ENCODE measurements around the gene KATNAL1.
"Not testable (repeated sequence)": the region's sequence is repeated elsewhere in the genome, so short reads cannot be mapped to it uniquely, and the experiment has no call there.

KATNAL1 gene

DNA sequence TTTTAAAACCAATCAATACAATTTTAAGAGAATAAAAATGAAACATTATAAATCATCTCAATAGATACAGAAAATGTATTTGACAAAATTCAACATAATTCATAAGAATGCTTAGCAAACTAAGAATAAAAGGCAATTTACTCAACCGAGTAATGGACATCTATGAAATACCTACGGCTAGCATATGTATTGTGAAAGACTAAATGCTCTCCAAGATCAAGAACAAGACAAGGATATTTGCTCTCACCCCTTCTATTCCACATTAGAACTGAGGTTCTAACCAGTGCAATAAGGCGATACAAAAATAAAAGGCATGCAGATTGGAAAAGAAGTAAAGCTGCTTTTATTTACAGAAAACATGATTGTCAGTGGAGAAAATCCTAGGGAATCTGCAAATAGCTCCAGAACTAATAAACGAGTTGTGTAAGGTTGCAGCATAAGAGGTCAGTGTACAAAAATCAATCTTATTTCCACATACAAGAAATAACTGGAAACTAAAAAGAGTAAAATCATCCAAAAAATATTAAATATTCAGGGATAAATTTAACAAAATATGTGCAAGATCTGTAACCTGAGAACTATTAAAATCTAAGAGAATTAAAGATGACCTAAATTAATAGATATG lies 16.4 kb downstream of the KATNAL1 start:
- DNase-seq, result no peak

DNA sequence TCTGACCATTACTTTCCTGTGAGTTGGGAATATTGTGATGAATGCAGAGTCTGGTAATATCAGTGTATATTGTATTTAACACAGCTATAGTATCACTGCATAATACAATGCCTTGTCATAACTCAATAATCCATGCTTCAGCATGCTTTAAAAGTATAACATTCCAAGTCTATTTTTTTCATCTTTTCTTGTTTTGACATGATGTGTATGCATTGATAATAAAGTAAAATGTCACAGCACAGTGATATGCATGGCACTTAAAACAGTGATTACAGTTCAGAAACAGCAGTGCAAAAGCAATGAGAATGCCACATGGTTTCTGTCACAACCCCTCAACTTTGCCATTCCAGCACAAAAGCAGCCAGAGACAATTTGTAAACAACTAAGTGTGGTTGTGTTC lies 17.8 kb downstream of the KATNAL1 start:
- no peak for DNase-seq

DNA sequence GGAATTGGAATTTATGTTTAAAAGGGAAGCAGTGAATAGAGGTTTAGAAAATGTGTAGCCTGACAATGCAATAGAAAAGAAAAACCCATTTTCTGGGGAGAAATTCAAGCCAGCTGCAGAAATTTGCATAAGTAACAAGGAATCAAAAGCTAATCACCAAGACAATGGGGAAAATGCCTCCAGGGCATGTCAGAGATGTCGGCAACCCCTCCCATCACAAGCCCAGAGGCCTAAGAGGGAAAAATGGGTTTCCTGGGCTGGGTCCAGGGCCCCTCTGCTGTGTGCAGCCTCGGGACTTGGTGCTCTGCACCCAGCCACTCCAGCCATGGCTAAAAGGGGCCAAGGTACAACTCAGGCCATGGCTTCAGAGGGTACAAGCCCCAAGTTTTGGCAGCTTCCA lies 21.3 kb downstream of the KATNAL1 start:
- DNase-seq, result not testable (repeated sequence)

GRCh38 chr13:30276178-30276577 lies 31.2 kb downstream of the KATNAL1 start:
- DNase-seq, result no peak

GRCh38 chr13:30274083-30274482 lies 33.3 kb downstream of the KATNAL1 start:
- no peak for DNase-seq

DNA sequence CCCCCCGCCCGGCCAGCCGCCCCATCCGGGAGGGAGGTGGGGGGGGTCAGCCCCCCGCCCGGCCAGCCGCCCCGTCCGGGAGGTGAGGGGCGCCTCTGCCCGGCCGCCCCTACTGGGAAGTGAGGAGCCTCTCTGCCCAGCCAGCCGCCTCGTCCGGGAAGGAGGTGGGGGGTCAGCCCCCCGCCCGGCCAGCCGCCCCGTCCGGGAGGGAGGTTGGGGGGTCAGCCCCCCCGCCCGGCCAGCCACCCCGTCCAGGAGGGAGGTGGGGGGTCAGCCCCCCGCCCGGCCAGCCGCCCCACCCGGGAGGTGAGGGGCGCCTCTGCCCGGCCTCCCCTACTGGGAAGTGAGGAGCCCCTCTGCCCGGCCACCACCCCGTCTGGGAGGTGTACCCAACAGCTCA lies 37.3 kb downstream of the KATNAL1 start:
- DNase-seq, result not testable (repeated sequence)

DNA sequence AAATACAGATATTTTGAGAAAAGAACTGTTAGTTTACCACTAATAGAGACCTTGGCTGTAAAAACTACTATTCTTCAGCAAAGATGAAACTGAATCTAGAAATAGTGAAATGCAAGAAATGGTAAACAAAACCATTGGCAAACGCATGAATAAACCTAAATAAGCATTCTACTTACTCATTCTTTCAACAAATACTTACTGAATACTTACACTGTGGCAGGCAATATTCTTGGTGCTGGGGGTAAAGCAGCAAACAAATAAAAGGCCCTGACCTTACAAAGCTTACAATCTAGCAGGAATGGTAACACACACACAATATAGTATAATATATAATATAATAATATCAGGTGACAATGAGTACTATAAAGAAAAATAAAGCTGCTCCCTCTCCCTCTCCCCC lies 38.7 kb downstream of the KATNAL1 start:
- no peak for DNase-seq

DNA sequence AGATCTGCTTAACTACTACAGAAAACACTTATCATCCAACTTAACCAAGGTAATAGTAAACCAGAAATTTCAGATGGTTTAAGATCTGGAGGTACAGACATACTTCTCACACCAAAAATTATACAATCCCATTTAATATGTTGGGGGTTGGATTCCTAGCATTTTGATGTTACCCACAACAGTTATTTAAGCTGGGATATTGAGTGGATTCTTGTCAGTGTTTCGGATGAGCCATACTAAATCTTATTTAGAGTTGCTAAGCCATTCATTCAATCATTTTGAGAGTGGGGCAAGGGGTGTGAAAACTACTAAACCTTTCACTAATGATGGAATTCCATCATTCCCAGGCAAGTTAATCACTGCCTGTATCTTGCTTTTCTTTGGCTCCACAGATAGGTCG lies 40.6 kb downstream of the KATNAL1 start:
- DNase-seq, result no peak

DNA sequence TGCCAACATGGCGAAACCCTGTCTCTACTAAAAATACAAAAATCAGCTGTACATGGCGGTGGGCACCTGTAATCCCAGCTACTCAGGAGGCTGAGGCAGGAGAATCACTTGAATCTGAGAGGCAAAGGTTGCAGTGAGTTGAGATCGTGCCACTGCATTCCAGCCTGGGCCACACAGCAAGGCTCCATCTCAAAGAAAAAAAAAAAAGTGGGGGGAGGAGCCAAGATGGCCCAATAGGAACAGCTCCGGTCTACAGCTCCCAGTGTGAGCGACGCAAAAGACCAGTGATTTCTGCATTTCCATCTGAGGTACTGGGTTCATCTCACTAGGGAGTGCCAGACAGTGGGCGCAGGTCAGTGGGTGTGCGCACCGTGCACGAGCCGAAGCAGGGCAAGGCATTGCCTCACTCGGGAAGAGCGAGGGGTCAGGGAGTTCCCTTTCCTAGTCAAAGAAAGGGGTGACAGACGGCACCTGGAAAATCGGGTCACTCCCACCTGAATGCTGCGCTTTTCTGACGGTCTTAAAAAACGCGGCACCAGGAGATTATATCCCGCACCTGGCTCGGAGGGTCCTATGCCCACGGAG lies 48.1 kb downstream of the KATNAL1 start:
- not testable (repeated sequence) for DNase-seq

- no peak for DNase-seq
Observed at GRCh38 chr13:30257468-30258099, 49.8 kb downstream of the KATNAL1 start.

GRCh38 chr13:30256713-30257467 lies 50.5 kb downstream of the KATNAL1 start:
- DNase-seq, result no peak

DNA sequence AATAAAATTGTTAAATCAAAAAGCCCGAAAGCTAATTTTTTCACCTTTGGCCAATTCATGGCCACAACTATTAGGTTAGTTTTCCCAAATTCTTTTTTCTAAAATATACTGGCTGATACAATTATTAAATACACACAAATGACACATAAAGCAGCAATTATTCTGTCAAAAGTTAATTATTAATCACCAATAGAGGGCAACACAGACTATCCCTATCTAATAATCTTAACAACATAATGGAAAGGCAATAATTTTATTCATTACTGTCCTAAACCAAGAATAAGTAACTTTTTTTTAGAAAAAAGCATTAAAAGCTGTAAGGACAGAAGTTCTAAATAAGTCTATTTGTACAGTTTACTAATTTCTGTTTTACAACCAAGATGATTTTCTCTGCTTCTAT lies 51.7 kb downstream of the KATNAL1 start:
- no peak for DNase-seq

DNA sequence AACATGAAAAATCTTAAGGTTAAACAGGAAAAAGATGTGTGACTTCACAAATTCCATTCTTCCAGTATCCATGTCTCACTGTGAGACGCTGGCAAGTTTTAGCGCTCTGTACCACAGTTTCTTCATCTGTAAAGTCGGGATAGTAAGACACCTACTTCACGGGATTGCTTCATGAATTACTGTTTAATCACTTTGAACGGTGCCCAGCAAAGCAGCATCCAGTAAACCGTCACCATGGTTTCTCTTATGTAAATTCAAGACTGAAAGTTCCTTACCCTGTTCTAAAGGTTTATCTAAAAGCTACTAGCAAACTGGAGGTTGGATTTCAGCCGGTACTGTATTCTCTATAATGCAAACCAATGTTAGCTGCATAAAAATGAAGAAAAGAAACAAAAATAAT lies 53.5 kb downstream of the KATNAL1 start:
- no peak for DNase-seq

- no peak for DNase-seq
Observed at GRCh38 chr13:30247406-30247805, 59.9 kb downstream of the KATNAL1 start.

DNA sequence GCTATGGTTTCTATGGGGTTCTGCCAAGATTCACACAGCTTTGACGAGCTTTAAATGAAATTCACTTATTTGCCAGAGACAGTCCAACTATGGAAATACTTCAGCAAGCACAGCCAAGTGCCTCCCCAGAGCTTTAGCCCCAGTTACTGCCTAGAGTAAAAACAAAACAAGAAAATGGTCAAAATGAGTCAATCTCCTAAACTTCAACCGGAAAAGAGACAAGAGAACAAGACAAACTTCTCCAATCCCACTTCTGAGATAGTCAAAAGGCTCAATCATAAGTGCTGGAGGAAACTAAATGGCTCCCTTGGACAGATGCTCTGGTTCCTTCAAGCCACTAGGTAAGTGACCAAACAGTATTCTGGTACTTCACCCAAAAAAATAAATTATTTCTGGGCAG lies 65.8 kb downstream of the KATNAL1 start:
- DNase-seq, result no peak

DNA sequence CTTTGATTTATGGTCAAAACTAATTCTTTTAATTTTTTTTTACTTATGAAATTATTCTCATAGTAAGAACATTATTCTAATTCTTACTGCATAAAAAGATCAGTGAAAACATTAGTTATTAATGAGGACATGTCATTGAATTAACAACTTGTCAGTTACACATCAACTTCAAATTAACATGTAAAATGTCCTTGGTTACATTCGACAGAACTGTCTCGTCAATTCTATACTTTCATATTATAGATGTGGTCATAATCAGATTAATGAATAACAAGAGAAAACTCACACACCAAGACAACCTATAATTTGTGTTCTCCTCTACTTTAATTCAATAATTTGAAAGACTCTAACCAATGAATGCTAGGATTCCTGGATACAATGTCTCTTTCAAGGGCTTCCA lies 66.7 kb downstream of the KATNAL1 start:
- no peak for DNase-seq

DNA sequence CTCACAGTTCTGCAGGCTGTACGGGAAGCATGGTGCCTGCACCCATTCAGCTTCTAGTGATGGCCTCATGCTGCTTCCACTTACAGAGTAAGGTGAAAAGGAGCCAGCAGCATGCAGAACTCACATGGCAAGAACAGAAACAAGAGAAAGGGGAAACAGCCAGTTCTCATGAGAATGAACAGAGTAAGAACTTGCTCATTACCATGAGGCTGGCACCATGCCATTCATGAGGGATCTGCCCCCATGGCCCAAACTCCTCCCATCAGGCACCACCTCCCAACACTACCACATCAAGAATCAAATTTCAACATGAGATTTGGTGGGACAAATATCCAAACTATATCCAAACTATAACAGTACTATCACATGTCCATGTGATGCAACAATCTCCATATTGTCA lies 72.1 kb downstream of the KATNAL1 start:
- peak; percentile 69 for DNase-seq

DNA sequence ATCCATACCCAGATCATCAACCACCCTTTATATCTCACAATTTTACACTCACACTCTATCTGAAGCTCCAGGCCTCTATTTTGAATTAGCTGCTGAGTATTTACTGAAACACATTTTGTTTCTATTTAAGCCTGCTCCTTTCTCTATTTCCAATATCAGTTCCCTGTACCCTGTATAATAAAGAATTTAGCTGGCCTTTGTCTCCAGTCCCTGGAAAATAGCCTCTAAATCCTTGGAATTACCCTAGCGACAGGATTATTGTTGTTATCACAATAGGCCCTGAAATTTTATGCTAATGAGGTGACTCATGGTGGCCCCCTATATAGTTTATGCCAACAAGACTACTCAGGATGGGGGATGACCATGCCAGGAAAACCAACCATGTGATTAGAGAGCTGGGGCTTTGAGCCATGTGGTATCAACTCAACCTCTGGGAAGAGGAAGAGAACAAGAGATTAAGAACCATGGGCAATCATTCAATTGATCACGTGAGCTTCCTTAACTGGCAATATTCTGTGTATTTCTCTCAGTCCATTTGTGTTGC lies 72.7 kb downstream of the KATNAL1 start:
- no peak for DNase-seq

DNA sequence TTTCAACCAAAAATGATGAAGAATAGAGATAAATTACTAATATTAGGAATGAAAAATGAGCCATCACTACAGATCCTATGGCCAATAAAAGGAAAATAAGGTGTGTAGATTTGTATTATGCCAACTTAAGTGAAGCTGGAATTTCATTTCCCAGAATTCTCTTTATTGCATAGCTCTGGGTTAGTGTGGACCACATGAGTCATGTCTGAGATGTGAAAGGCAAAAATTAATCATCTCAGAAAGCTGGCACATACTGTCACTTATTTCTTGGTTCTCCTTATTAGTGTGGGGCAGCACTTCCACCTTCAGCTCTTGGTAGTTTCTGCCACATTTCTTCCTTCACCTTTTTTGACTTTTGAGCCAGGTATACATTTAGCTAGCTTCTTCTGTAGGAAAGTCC lies 82.6 kb downstream of the KATNAL1 start:
- DNase-seq, result no peak

GRCh38 chr13:30222254-30222653 lies 85.1 kb downstream of the KATNAL1 start:
- no peak for DNase-seq

DNA sequence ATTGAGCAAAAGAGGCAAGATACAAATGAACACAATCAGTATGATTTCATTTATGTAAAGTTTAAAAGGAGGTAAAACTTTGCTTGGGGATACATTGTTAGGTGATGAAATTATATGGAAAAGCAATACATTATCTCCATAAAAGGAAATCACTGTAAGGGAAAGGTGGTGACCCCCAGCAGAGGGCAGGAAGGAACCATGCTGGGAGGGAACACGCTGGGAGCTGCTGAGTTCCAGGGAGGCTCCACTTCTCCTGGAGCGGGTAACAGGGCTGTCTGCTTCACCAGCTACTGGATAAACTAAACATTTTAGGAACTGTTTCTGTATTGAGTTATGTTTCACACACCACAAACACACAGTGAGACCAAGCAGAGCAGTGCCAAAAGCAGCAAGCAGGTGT lies 91.2 kb downstream of the KATNAL1 start:
- no peak for DNase-seq

DNA sequence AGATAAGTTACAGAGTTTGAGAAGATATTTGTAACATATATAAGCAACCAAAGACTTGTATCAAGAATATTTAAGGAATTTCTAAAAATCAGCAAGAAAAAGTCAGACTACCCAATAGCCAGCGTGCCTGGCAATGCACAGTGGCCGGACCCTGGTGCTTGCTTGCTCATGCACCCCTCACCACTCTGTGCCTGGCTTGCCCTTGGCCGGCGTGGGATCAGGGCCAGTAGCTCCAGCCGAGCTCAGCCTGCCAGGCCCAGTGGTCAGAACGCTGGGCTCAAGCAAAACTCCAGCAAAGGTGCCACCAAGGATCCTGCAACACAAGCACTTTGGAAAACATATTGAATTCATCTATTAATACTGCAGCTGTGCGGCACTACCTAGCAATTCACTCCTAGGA lies 95.1 kb downstream of the KATNAL1 start:
- no peak for DNase-seq

DNA sequence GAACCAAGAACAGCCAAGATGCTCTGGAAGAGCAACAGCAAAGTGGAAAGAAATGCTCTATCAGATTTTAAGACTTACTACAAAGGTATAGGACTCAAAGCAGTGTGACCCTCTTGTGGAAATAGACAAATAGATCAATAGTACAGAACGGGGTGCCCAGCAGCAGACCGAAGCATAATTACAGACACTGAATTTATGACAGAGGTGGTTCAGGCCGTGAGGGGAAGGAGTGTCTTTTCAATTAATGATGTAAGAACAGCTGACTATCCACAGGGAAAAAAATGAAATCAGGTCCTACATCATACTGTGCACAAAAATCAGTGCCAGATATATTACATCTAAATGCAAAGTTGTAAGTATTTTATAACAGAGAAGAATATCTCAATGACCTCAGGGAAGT lies 95.6 kb downstream of the KATNAL1 start:
- no peak for DNase-seq

DNA sequence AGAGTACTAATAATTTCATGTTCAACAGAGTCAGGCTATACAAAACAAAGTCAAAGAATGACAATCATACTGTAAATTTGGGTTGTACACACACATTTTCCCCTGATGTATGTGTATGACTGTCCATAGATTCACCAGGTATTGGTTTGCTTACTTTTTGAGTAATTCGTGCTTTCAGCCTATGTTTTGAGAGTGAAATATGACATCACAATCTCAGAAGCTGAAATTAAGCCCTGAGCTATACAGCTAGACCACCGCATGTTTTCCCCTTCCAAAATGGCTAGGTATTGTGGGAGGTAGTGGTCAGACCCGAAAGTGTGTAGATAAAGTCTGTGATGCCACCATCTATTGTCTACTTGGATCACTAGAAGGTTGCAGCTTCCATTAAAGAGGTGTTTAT lies 102.8 kb downstream of the KATNAL1 start:
- no peak for DNase-seq
